GM23338 (cell line): ENCODE measurements around the gene ALG9. TPM values are rescaled to one million over a fixed set of nuclear protein-coding genes. Genes with fewer than 3 reads are reported as not detected.

Source experiments
- ATAC-seq: fragments of 200-7000 bp; cut with Tn5 transposase; 3 replicates; pipeline ENCODE4 v1.9.1; 2020
- DNase-seq: peaks from one replicate; pipeline ENCODE4 v3.0.0-alpha.2; 2015; ENCODE audit warnings: low spot score
- H2AFZ ChIP-seq: fragments of 200-600 bp; sonication (generic); 2 replicates; pipeline ENCODE4 v1.8.0; 2016; ENCODE audit warnings: antibody characterized with exemption, mild to moderate bottlenecking, moderate library complexity
- H3F3A ChIP-seq: fragments of 200-600 bp; sonication (generic); replicated peaks from 2 replicates; pipeline ENCODE4 v1.8.0; 2017; ENCODE audit warnings: antibody characterized with exemption, mixed run types, low read depth
- H3K27ac ChIP-seq: fragments of 200-600 bp; sonication (generic); 2 replicates; pipeline ENCODE4 v1.6.1; 2016; ENCODE audit warnings: low read depth
- H3K27me3 ChIP-seq: fragments of 200-600 bp; sonication (generic); 2 replicates; pipeline ENCODE4 v1.8.0; 2016; ENCODE audit warnings: mild to moderate bottlenecking, mixed run types, moderate library complexity; ENCODE audit not compliant: insufficient read depth
- H3K36me3 ChIP-seq: fragments of 200-600 bp; sonication (generic); 2 replicates; pipeline ENCODE4 v1.8.0; 2016; ENCODE audit warnings: mild to moderate bottlenecking; ENCODE audit not compliant: insufficient read depth
- H3K4me1 ChIP-seq: fragments of 200-600 bp; sonication (generic); 2 replicates; pipeline ENCODE4 v1.8.0; 2016; ENCODE audit warnings: mild to moderate bottlenecking, moderate library complexity; ENCODE audit not compliant: insufficient read depth
- H3K4me2 ChIP-seq: fragments of 200-600 bp; sonication (generic); 2 replicates; pipeline ENCODE4 v1.7.1; 2017; ENCODE audit warnings: mixed run types
- H3K4me3 ChIP-seq: fragments of 200-600 bp; sonication (generic); 2 replicates; pipeline ENCODE4 v1.6.1; 2016; ENCODE audit warnings: mixed run types
- H3K79me2 ChIP-seq: fragments of 200-600 bp; sonication (generic); replicated peaks from 2 replicates; pipeline ENCODE4 v1.8.0; 2017; ENCODE audit warnings: mild to moderate bottlenecking; ENCODE audit not compliant: insufficient read depth
- H3K9me2 ChIP-seq: fragments of 200-600 bp; sonication (generic); 2 replicates; pipeline ENCODE4 v1.8.0; 2017; ENCODE audit not compliant: insufficient read depth
- H4K20me1 ChIP-seq: fragments of 200-600 bp; sonication (generic); replicated peaks from 2 replicates; pipeline ENCODE4 v1.8.0; 2017; ENCODE audit warnings: mild to moderate bottlenecking; ENCODE audit not compliant: insufficient read depth
- H3K27ac Mint-ChIP-seq: 2 replicates; pipeline ENCODE4 v1.8.0; 2020; ENCODE audit warnings: inconsistent platforms, mild to moderate bottlenecking, moderate library complexity, mixed read lengths
- H3K27me3 Mint-ChIP-seq: 3 replicates; pipeline ENCODE4 v1.8.0; 2022; ENCODE audit warnings: low read depth, mild to moderate bottlenecking, moderate library complexity, mixed read lengths, inconsistent platforms; ENCODE audit not compliant: insufficient read depth, poor library complexity
- H3K36me3 Mint-ChIP-seq: 3 replicates; pipeline ENCODE4 v1.8.0; 2021; ENCODE audit warnings: low read depth, mild to moderate bottlenecking, inconsistent platforms, moderate library complexity, mixed read lengths
- H3K4me1 Mint-ChIP-seq: 3 replicates; pipeline ENCODE4 v1.8.0; 2020; ENCODE audit warnings: mild to moderate bottlenecking, inconsistent platforms, mixed read lengths
- H3K4me3 Mint-ChIP-seq: 3 replicates; pipeline ENCODE4 v1.8.0; 2021; ENCODE audit warnings: moderate library complexity, mild to moderate bottlenecking, inconsistent platforms, mixed read lengths
- H3K9me3 Mint-ChIP-seq: 3 replicates; pipeline ENCODE4 v1.8.0; 2020; ENCODE audit warnings: moderate library complexity, mild to moderate bottlenecking, inconsistent platforms, mixed read lengths
- CREB1 ChIP-seq: fragments of 250-450 bp; sonication (Bioruptor Pico); IDR thresholded peaks from 2 replicates; pipeline ENCODE4 v1.5.0; 2020; ENCODE audit warnings: low read depth, mild to moderate bottlenecking, moderate library complexity
- CTCF ChIP-seq, 2 experiments: fragments of 200-600 bp in 1 of 2; sonication (generic) in 1 of 2; conservative IDR thresholded peaks; 2 replicates each; pipeline versions ENCODE4 v1.5.1 to v1.6.1; 2016 to 2017; ENCODE audit warnings: antibody characterized with exemption in 2 of 2, low read depth in 2 of 2, mild to moderate bottlenecking in 2 of 2, moderate library complexity in 1 of 2
- ETS1 ChIP-seq: IDR thresholded peaks from 2 replicates; pipeline ENCODE4 v1.6.1; 2016; ENCODE audit warnings: antibody characterized with exemption
- EZH2 ChIP-seq: fragments of 200-600 bp; sonication (generic); IDR thresholded peaks from one replicate; pipeline ENCODE4 v1.8.0; 2017; ENCODE audit warnings: antibody characterized with exemption, mild to moderate bottlenecking, low read depth; ENCODE audit not compliant: unreplicated experiment
- EZH2phosphoT487 ChIP-seq: fragments of 200-600 bp; sonication (generic); IDR thresholded peaks from one replicate; pipeline ENCODE4 v1.8.1; 2018; ENCODE audit warnings: antibody characterized with exemption; ENCODE audit not compliant: unreplicated experiment
- JUNB ChIP-seq: IDR thresholded peaks from one replicate; pipeline ENCODE4 v1.6.1; 2016; ENCODE audit warnings: antibody characterized with exemption; ENCODE audit not compliant: unreplicated experiment
- NANOG ChIP-seq: IDR thresholded peaks from 2 replicates; pipeline ENCODE4 v1.6.1; 2016; ENCODE audit warnings: antibody characterized with exemption, borderline replicate concordance
- POLR2AphosphoS5 ChIP-seq: IDR thresholded peaks from 2 replicates; pipeline ENCODE4 v1.6.1; 2016; ENCODE audit warnings: antibody characterized with exemption, low read depth
- REST ChIP-seq: IDR thresholded peaks from one replicate; pipeline ENCODE4 v1.6.1; 2018; ENCODE audit warnings: antibody characterized with exemption; ENCODE audit not compliant: unreplicated experiment
- STAT1 ChIP-seq: IDR thresholded peaks from one replicate; pipeline ENCODE4 v1.6.1; 2016; ENCODE audit warnings: antibody characterized with exemption; ENCODE audit not compliant: unreplicated experiment
- ZNF114 ChIP-seq: fragments of 250-450 bp; sonication (Bioruptor Pico); IDR thresholded peaks from 2 replicates; pipeline ENCODE4 v1.5.0; 2020; ENCODE audit warnings: mild to moderate bottlenecking, moderate library complexity
- ZNF331 ChIP-seq: fragments of 250-450 bp; sonication (Bioruptor Pico); IDR thresholded peaks from 2 replicates; pipeline ENCODE4 v1.5.0; 2020; ENCODE audit warnings: low read depth, mild to moderate bottlenecking, moderate library complexity
- ZNF462 ChIP-seq: fragments of 250-450 bp; sonication (Bioruptor Pico); IDR thresholded peaks from 2 replicates; pipeline ENCODE4 v1.5.0; 2020; ENCODE audit warnings: mild to moderate bottlenecking, moderate library complexity
- polyA plus RNA-seq: library from polyadenylated mRNA; unstranded; fragments of >200 nt; fragmentation: Nextera tagmentation; extraction: Ambion mirVana; gene quantifications from 2 replicates; pipeline ENCODE4 v1.2.1, GENCODE V29; 2016
- total RNA-seq: library from RNA; depleted of rRNA; stranded (reverse); fragments of >200 nt; shearing (Covaris generic); gene quantifications from 2 replicates; pipeline ENCODE4 v1.2.3, GENCODE V29; 2014

The ALG9 gene
- total and polyA plus RNA-seq, 2 experiments from 2014 or later: 25.4 to 31.1 TPM

- H3K9me2 ChIP-seq: no peaks in the 10 kb centered on the region
- H3K27me3 ChIP-seq: no peaks in the 10 kb centered on the region
- no peak overlapping the region for H3K4me3 ChIP-seq
- H3K36me3 ChIP-seq: no peaks in the 10 kb centered on the region
- H3K79me2 ChIP-seq: no peaks in the 10 kb centered on the region
- DNase-seq (no peak), ATAC-seq (no peak)
- no peak overlapping the region for H2AFZ ChIP-seq
- H3F3A ChIP-seq: peaks cover 5% of the 10 kb centered on the region
- Mint-ChIP-seq H3K27me3 (peaks cover 7% of the 10 kb centered on the region), H3K4me1 (peaks cover 37% of the 10 kb centered on the region), H3K9me3 (no peaks in the 10 kb centered on the region), H3K4me3 (no peak overlapping the region), H3K27ac (no peak overlapping the region), H3K36me3 (no peaks in the 10 kb centered on the region)
- no peaks in the 10 kb centered on the region for H4K20me1 ChIP-seq
- H3K27ac ChIP-seq: no peak overlapping the region
- H3K4me1 ChIP-seq: peaks cover 36% of the 10 kb centered on the region
- TF ChIP-seq ETS1 (no peak), EZH2phosphoT487 (no peak), CREB1 (CRISPR knock-in tag) (no peak), EZH2 (no peak), REST (no peak), POLR2AphosphoS5 (no peak), ZNF462 (CRISPR knock-in tag) (no peak), ZNF331 (CRISPR knock-in tag) (no peak), JUNB (no peak), NANOG (no peak), ZNF114 (CRISPR knock-in tag) (no peak), STAT1 (no peak), CTCF (conservative IDR thresholded peaks at IDR 0.05; ENCODE audit: low read depth in 2 of 2) (no peak)
- H3K4me2 ChIP-seq: no peak overlapping the region
Observed at GRCh38 chr11:111826322-111826950, 44.9 kb downstream of the ALG9 start.
